Vagina (tissue), 2 donors: ENCODE results near the gene ZDHHC13.

ENCODE experiments used
- POLR2A ChIP-seq, 2 donors: fragments of 450-650 bp; IDR thresholded peaks; one replicate each; pipeline ENCODE4 v1.6.1; 2017; ENCODE audit warnings: antibody characterized with exemption in 2 of 2, mild to moderate bottlenecking in 2 of 2, moderate library complexity in 2 of 2
- POLR2AphosphoS5 ChIP-seq, 2 donors: sonication (generic); formaldehyde crosslinking; IDR thresholded peaks; one replicate each; pipeline ENCODE4 v1.9.0; 2017; ENCODE audit warnings: antibody characterized with exemption in 2 of 2, mild to moderate bottlenecking in 2 of 2, low read depth in 1 of 2; ENCODE audit not compliant: insufficient read depth in 1 of 2
- TF ChIP-seq, protein P1 (sequence below), 3 experiments: fragments of 450-650 bp in 2 of 3; fragments of 200-600 bp in 1 of 3; sonication (generic) in 1 of 3; IDR thresholded peaks; one replicate each; pipeline ENCODE4 v1.5.1; 2017 to 2019; ENCODE audit warnings: antibody characterized with exemption in 3 of 3, mild to moderate bottlenecking in 2 of 3, moderate library complexity in 2 of 3

DNA sequence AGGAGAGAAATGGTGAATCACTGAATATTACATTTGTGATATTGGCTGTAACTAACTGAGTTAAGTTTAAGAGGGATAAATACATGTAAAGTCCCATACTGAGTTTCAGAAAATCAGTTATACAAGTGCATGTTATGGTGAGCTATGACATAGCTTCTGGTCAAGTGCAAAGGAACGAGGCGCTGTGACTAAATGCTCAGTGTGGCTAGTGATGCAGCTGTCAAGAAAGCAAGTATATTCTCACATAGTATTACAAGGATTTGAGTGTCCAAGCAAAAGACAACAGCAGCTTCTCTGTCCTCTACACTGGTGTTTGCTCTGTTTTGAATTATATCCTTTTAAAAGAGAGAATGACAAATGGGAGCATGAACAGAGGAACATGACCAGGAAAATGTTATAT, 44.7 kb downstream of the ZDHHC13 start:
- TF ChIP-seq POLR2A (IDR thresholded peaks at IDR 0.05), result no peak
- TF ChIP-seq, protein P1, sequence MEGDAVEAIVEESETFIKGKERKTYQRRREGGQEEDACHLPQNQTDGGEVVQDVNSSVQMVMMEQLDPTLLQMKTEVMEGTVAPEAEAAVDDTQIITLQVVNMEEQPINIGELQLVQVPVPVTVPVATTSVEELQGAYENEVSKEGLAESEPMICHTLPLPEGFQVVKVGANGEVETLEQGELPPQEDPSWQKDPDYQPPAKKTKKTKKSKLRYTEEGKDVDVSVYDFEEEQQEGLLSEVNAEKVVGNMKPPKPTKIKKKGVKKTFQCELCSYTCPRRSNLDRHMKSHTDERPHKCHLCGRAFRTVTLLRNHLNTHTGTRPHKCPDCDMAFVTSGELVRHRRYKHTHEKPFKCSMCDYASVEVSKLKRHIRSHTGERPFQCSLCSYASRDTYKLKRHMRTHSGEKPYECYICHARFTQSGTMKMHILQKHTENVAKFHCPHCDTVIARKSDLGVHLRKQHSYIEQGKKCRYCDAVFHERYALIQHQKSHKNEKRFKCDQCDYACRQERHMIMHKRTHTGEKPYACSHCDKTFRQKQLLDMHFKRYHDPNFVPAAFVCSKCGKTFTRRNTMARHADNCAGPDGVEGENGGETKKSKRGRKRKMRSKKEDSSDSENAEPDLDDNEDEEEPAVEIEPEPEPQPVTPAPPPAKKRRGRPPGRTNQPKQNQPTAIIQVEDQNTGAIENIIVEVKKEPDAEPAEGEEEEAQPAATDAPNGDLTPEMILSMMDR (IDR thresholded peaks at IDR 0.05), result no peak
- TF ChIP-seq POLR2AphosphoS5 (IDR thresholded peaks at IDR 0.05; ENCODE audit: insufficient read depth in 1 of 2, low read depth in 1 of 2), result no peak
